GM19324 (cell line): ENCODE results near the gene TFDP2.
"Not testable (repeated sequence)": the region's sequence is repeated elsewhere in the genome, so short reads cannot be mapped to it uniquely, and the experiment has no call there.

ENCODE experiments used
- ATAC-seq: cut with Tn5 transposase; IDR thresholded peaks from one replicate; pipeline ENCODE4 v1.9.1; 2021; ENCODE audit warnings: mild to moderate bottlenecking, moderate library complexity; ENCODE audit not compliant: unreplicated experiment, low FRiP score

TFDP2 gene

GRCh38 chr3:142148792-142149672, at the start of gene TFDP2:
TSS of gene TFDP2 (minus strand) at chr3:142149544. CDS start at chr3:142101749, 47,795 bp downstream.
- peak; percentile 100 for ATAC-seq

- ATAC-seq, result no peak
Measured at GRCh38 chr3:142188846-142189245, 39.5 kb upstream of the TFDP2 start.

- no peak for ATAC-seq
Measured at GRCh38 chr3:142180761-142181362, 31.5 kb upstream of the TFDP2 start.

- ATAC-seq, result no peak
Measured at GRCh38 chr3:142175478-142175877, 26.1 kb upstream of the TFDP2 start.

GRCh38 chr3:142174559-142174958, 25.2 kb upstream of the TFDP2 start:
- ATAC-seq, result no peak

GRCh38 chr3:142168514-142168913, 19.2 kb upstream of the TFDP2 start:
- no peak for ATAC-seq

GRCh38 chr3:142165194-142165593, 15.8 kb upstream of the TFDP2 start:
- ATAC-seq, result no peak

GRCh38 chr3:142159083-142159740, 9.9 kb upstream of the TFDP2 start:
- ATAC-seq, result no peak

- no peak for ATAC-seq
Measured at GRCh38 chr3:142154186-142154585, 4.8 kb upstream of the TFDP2 start.

- ATAC-seq, result no peak
Measured at GRCh38 chr3:142152384-142152783, 3.0 kb upstream of the TFDP2 start.

GRCh38 chr3:142151828-142152227, 2.5 kb upstream of the TFDP2 start:
- ATAC-seq, result no peak

- ATAC-seq, result no peak
Measured at GRCh38 chr3:142151240-142151639, 1.9 kb upstream of the TFDP2 start.

GRCh38 chr3:142150271-142150670, 927 bp upstream of the TFDP2 start:
- no peak for ATAC-seq

- no peak for ATAC-seq
Measured at GRCh38 chr3:142149673-142149992, 289 bp upstream of the TFDP2 start.

- no peak for ATAC-seq
Measured at GRCh38 chr3:142148044-142148791, 1.1 kb downstream of the TFDP2 start.

GRCh38 chr3:142144587-142144986, 4.8 kb downstream of the TFDP2 start:
- not testable (repeated sequence) for ATAC-seq

- ATAC-seq, result not testable (repeated sequence)
Measured at GRCh38 chr3:142140608-142141285, 8.6 kb downstream of the TFDP2 start.

- not testable (repeated sequence) for ATAC-seq
Measured at GRCh38 chr3:142137089-142137488, 12.3 kb downstream of the TFDP2 start.

- no peak for ATAC-seq
Measured at GRCh38 chr3:142134799-142135325, 14.5 kb downstream of the TFDP2 start.
